Cardiac fibroblast (primary cell): ENCODE results near the gene LMAN2.

ENCODE experiments used
- DNase-seq, 2 donors: peaks; one replicate each; pipeline versions ENCODE4 v3.0.0 to v3.0.0-alpha.2; 2010; ENCODE audit warnings: low read depth in 2 of 2
- H3K4me3 ChIP-seq, 2 donors: replicated peaks in 1 of 2; 1 replicate in 1 of 2; 2 replicates in 1 of 2; pipeline ENCODE4 v1.5.1; 2011; ENCODE audit warnings: low read depth in 2 of 2, low read length in 2 of 2, mild to moderate bottlenecking in 2 of 2, moderate library complexity in 1 of 2
- CTCF ChIP-seq: IDR thresholded peaks from one replicate; pipeline ENCODE4 v1.5.1; 2011; ENCODE audit warnings: low read depth, mild to moderate bottlenecking, low read length, inconsistent platforms

Gene LMAN2

GRCh38 chr5:177393206-177393765 is 41.8 kb upstream of the LMAN2 start:
- H3K4me3 ChIP-seq: no peak overlapping the region
- no peak for DNase-seq
- TF ChIP-seq CTCF: no peak

GRCh38 chr5:177392765-177393164 is 41.3 kb upstream of the LMAN2 start:
- H3K4me3 ChIP-seq: no peak overlapping the region
- no peak for TF ChIP-seq CTCF
- no peak for DNase-seq

GRCh38 chr5:177390363-177391300 is 39.2 kb upstream of the LMAN2 start:
- H3K4me3 ChIP-seq: no peak overlapping the region
- DNase-seq: peak; percentile 86 to 87
- TF ChIP-seq CTCF: peak; percentile 88

- DNase-seq: peak; percentile 71 to 93
- TF ChIP-seq CTCF: no peak
- H3K4me3 ChIP-seq: no peak overlapping the region
Observed at GRCh38 chr5:177389241-177390169, 38.0 kb upstream of the LMAN2 start.

GRCh38 chr5:177388521-177389052 is 37.1 kb upstream of the LMAN2 start:
- TF ChIP-seq CTCF: no peak
- H3K4me3 ChIP-seq: no peak overlapping the region

GRCh38 chr5:177387405-177387804 is 35.9 kb upstream of the LMAN2 start:
- no peak overlapping the region for H3K4me3 ChIP-seq
- no peak for TF ChIP-seq CTCF
- DNase-seq: no peak

More at GRCh38 chr5:177388521-177389052, 37.1 kb upstream of the LMAN2 start:
- DNase-seq: no peak
